CD4-positive, alpha-beta T cell treated with Interleukin-21 for 1 hour (primary cell): Measurements from ENCODE around the gene PBRM1.

Source experiments
- DNase-seq: peaks from one replicate; pipeline ENCODE4 v3.0.0-alpha.2; 2020

The PBRM1 gene

GRCh38 chr3:52522651-52523251 lies 163.0 kb downstream of the PBRM1 start:
- DNase-seq = no peak

- DNase-seq = no peak
These were observed 163.6 kb downstream of the PBRM1 start for GRCh38 chr3:52521881-52522650.

GRCh38 chr3:52521488-52521824 lies 164.3 kb downstream of the PBRM1 start:
- no peak for DNase-seq

GRCh38 chr3:52520716-52521487 lies 164.8 kb downstream of the PBRM1 start:
- DNase-seq = no peak

GRCh38 chr3:52520141-52520667 lies 165.5 kb downstream of the PBRM1 start:
- no peak for DNase-seq

GRCh38 chr3:52519445-52520140 lies 166.1 kb downstream of the PBRM1 start:
- no peak for DNase-seq

GRCh38 chr3:52518723-52519444 lies 166.8 kb downstream of the PBRM1 start:
- DNase-seq = no peak

GRCh38 chr3:52517796-52518722 lies 167.7 kb downstream of the PBRM1 start:
- no peak for DNase-seq

GRCh38 chr3:52516509-52517195 lies 169.1 kb downstream of the PBRM1 start:
- no peak for DNase-seq

- no peak for DNase-seq
These were observed 170.5 kb downstream of the PBRM1 start for GRCh38 chr3:52515192-52515591.

GRCh38 chr3:52514576-52514975 lies 171.1 kb downstream of the PBRM1 start:
- no peak for DNase-seq

GRCh38 chr3:52513281-52513680 lies 172.4 kb downstream of the PBRM1 start:
- no peak for DNase-seq

- DNase-seq = no peak
These were observed 173.0 kb downstream of the PBRM1 start for GRCh38 chr3:52512727-52513126.

- no peak for DNase-seq
These were observed 173.6 kb downstream of the PBRM1 start for GRCh38 chr3:52512105-52512504.

GRCh38 chr3:52511509-52511908 lies 174.2 kb downstream of the PBRM1 start:
- no peak for DNase-seq

- DNase-seq = no peak
These were observed 175.9 kb downstream of the PBRM1 start for GRCh38 chr3:52509753-52510328.

- no peak for DNase-seq
These were observed 178.4 kb downstream of the PBRM1 start for GRCh38 chr3:52507359-52507758.

GRCh38 chr3:52506266-52506966 lies 179.3 kb downstream of the PBRM1 start:
- no peak for DNase-seq

GRCh38 chr3:52504977-52505376 lies 180.7 kb downstream of the PBRM1 start:
- no peak for DNase-seq
